Fibroblast of skin of left biceps (primary cell): ENCODE results near the gene FAM168A.

Experiments
- DNase-seq, 2 experiments: peaks; one replicate each; pipeline ENCODE4 v3.0.0-alpha.2; 2013; ENCODE audit warnings: low read depth in 2 of 2

Gene FAM168A

DNA sequence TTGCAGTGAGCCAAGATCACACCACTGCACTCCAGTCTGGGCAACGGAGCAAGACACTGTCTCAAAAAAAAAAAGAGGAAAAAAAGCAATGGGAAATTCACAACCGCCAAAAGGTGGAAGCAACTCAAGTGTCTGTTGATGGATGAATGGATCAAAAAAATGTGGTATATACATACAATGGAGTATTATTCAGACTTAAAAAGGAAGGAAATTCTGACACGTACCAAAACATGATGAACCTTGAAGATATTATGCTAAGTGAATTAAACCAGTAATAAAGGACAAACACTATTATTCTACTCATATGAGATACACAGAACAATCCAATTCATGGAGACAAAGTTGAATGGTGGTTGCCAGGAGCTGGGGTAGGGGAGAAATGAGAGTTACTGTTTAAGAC, 40.9 kb downstream of the FAM168A start:
- DNase-seq, result no peak

DNA sequence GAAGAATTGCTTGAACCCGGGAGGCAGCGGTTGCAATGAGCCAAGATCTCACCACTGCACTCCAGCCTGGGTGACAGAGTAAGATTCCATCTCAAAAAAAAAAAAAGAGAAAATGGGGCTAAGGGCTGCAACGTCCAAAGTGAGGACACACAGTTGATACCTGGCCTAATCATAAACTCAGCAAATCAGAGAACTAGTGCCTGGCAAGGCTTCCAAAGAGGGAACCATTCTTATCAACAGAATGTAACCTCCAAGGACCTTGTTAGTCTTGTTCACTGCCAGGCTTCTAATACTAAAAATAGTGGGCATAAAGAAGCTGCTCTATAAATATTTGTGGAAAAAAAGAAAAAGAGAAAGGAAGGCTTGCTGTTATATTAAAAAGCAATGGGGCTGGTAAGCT, 42.3 kb downstream of the FAM168A start:
- DNase-seq, result no peak

DNA sequence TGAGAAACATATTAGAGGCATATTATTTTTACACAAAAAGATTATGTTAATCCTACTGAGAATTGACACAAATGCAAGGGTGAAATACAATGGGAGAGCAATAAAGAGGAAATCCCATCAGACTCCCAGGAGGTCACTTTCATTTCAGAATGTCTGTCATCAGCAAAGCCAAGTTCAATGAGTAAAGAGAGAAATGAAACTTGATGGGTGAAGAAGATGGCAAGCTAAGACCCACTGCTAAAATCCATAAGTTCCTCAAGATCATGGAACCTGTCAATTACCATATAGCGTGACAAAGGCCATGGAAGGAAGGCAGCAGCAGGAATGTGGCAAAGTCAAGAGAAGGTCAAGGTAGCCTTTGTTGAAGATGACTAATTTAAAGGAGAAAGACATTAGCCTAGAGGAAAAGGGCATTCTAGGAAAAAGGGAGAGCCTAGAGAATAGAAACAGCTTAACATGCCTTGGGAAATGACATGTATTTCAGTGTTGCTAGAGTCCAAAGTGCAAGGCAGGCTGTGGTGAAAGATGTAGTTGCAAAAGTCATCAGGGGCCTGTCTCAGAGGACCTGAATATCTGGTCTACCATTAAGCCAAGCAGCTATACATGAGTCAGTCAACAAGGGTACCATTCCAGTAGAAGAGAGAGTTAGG, 43.1 kb downstream of the FAM168A start:
- no peak for DNase-seq

DNA sequence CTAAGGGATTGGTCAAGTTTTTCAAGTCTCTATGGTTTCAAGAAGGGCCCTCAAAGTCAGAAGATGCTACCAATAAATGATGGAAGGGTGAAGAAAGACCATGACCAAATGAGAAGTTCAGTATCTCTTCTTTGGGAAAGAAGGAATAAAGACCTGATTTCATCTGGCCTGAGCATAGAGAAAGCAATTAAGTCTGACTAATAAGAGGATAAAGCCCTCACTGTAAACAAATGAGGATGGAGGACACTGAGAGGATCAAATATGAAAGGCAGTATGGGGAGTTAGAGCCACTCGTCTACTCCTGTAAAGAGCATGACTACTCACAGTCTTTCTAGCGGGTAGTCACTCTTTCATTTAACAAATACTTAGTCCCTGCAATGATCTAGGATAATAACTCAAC, 44.6 kb downstream of the FAM168A start:
- DNase-seq, result no peak

DNA sequence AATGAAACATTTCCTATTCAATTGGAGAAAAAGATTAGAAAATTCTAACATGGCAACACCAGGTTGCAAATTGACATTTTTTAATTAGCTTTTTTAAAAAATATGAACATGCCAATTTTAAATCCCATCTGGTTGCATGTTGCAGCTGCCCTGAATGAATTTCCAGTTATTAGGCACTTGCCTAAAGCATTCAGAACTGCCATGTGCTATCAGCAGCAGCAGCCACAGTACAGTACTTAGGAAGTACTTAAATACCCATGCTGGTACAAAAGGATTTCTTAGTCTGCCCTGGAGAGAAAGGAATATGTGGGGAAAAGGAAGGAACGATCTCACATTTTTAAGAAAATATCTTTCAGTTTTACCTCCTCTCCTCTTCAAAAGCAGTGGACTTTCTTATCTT, 46.2 kb downstream of the FAM168A start:
- DNase-seq, result no peak

DNA sequence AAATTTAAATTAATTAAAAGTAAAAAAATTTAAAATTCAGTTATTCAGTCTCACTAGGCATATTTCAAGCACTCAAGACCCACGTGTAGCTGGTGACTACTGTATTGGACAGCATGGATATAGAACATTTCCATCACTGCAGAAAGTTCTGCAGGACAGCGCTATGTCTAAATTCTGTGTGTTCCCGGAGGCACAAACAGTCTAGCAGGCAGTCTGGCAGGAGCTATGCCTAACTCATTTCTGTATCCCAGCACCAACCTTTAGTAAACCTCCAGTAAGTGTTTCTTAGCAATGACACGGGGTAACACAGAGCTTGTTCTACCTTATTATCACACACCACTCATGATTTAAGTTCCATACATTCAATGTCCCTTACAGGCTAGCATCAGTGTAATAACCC, 48.5 kb downstream of the FAM168A start:
- no peak for DNase-seq

DNA sequence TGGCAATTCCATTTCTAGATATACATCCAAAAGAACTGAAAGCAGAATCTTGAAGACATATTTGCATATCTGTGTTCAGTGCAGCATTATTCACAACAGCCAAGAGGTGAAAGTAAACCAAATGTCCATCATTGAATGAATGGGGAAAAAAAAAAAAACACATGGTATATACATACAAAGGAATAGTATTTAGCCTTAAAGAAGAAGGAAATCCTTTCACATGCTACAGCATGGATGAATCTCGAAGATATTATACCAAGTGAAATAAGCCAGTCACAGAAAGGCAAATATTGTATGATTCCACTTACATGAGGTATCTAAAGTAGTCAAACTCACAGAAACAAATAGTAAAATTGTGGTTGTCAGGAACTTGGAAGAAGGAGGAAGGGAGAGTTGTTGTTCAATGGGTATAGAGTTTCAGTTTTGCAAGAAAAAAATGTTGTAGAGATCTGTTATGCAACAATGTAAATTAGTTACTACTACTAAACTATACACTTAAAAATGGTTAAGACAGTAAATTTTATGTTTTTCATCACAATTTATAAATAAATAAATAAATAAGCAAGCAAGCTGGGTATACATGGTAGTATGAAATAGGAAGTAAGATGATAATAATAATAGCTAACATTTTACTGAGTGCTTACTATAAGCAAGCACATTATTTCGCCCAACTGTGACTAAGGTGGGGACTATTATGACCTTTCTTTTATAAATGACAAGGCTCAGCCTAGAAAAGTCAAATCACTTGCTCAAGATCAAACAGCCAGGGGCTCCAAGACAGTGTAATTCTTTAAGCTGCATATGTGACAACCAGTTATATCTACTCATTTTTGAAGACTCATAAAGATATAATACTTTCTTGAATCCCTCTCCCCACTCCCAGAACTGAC, 50.0 kb downstream of the FAM168A start:
- no peak for DNase-seq

DNA sequence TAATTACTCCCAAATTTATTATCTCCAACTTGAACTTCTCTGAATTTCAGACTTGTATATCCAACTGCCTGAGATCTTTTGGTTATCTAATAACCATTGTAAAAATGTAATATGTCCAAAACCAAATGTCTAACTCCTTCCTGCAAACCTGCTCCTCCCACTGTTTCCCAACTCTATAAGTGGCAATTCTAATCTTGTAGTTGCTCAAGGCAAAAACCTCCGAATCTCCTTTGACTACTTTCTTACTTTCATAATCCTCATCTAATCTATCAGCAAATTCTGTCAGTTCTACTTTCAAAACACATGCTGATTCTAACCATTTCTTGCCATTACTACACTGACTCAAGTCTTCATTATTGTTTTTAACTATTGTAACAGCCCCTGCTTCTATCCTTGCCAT, 55.7 kb downstream of the FAM168A start:
- no peak for DNase-seq

DNA sequence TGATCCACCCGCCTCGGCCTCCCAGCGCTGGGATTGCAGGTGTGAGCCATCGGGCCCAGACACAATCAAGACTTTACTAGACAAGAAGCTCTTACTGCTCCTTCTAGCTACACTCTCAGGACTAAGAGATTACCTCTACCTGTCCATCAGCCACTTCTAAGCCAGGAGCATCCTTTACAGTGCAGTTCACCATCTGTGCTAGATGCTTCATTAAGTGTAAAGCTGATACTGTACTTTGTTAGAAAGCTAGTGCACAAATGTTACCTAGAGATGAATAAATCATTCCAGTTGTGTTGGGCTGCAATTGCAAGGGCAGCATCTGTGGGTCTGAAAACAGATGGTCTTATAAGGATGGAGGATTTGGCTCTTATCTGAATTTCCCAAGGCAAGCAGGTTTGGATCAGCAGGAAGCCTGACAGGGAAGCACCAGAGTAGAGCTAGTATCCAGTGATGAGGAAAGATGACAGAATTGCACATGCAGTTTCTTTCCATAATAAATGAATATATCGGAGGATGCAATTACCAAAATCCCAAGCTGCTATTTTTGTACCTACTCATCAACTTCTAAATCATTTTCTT, 58.3 kb downstream of the FAM168A start:
- DNase-seq, result no peak

DNA sequence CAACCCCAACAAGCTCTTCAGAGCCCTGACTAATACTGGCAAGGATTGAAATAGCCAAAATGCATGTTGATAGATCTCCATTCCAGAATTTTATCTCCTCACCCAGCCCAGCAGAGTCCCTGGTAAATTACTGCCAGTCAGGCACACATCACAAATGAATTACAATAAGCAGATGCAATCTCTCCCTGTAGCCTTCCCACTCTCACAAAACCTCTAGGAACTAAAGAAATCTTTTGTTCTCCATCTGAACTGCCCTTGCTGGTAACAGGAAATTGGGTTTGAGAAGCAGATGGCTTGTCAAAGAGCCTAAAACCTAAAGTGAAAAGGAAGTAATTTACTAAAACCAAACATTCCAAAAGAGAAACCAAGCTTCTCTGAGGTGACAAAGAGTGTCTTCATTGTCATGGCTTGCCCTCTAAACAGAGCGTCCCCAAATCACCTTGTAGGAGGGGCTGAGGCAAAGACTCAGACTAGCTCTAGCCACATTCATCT, 59.5 kb downstream of the FAM168A start:
- DNase-seq, result no peak

DNA sequence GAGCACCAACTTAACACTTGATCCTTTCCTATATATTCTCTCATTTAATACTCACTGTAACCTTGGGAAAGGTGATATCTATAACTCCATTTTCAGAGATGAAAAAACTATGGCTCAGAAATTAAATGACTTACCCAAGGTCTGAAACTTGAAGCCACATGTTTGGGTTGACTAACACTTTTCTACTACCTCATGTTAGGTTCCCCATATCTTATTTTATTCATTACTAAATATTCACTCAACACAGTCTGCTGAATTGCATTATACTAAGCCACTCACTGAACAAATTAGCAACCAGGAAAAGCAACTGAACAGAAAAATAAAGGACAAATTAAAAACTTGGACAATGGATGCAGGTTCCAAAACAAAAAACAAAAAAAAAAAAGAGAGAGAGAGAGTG, 59.9 kb downstream of the FAM168A start:
- DNase-seq, result no peak

DNA sequence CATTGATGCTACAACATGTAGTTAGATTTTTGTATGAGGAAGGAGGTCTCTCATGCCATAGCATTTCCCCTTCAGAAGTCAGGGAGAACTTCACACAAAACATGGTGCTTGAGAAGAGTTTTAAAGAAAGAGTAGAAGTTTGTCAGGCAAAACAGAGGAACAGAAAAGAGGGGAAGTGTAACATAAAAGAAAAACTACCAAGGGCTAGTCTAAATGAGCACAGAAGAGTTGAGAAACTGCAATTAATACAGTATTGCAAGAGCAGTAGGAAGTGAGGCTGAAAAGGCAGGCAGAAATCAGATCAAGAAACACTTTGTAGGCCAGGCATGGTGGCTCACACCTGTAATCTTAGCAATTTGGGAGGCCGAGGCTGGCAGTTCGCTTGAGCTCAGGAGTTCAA, 61.0 kb downstream of the FAM168A start:
- no peak for DNase-seq

DNA sequence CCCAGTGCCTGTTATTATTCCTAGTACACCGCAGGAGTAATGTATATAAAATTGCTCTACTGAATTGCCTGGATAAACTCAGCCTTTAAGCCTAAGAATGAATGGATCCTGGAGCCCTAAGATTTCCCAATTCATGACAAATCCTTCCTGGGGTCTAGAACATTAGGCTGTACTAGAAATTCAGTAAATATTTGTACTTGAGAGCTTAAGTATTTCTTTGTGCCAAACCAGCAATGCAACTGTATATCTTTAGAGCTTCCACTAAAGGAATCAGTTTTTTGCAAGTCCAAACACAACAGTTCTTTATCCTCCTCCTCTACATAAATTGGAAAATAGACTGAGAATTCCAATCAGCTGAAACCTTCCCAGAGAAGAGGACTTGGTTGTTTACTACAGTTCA, 65.6 kb downstream of the FAM168A start:
- DNase-seq, result no peak

DNA sequence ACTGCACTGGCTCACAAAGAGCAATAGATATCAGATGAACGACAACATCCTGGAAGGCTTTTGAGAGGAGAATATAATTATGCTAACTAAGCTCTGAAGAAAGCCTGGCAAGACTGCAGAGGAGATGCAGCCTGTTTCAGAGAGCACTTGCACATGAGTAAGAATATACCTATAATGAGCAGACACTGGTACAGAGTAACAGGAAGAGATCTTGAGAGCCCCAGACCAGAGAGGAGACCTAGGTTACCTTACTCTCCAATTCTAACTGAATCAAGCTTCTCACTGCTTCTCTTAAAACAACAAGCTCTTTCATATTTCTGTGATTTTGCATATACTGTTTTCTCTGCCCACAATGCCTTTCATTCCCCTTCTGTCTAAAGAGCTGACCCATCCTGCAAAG, 66.5 kb downstream of the FAM168A start:
- DNase-seq, result no peak

DNA sequence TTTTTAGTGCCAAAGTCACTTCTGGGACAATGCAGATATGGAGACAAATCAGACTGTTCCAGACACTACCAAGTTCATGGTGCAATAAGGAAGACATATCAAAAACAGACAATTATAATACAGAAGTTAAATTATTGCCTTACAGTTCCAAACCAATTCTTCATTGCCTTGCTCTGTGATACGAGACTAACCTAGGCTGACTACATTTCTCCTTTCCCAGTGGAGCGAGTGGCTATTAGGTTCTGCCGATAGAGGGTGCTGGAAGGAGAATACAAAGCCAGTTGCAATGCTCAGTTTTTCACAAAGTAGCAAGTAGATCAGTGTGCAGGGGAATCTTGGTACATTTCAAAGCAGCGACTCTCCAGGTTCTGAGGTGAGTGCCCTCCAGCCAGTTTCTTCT, 67.8 kb downstream of the FAM168A start:
- DNase-seq, result no peak

DNA sequence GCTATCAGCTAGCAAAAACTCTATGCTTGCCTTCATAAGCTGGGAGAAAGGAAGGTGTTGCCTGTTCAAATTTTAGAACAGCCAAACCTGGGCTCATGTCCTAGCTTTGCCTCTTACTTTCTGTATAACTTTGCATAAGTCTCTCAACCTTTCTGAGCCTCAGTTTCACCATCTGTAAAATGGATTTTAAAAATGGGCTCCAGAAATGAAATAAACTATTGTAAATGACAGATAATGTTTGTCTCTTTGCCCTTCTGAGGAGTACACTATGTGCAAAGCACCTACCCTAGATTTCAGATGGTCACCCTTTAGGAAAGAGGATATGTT, 68.7 kb downstream of the FAM168A start:
- no peak for DNase-seq

DNA sequence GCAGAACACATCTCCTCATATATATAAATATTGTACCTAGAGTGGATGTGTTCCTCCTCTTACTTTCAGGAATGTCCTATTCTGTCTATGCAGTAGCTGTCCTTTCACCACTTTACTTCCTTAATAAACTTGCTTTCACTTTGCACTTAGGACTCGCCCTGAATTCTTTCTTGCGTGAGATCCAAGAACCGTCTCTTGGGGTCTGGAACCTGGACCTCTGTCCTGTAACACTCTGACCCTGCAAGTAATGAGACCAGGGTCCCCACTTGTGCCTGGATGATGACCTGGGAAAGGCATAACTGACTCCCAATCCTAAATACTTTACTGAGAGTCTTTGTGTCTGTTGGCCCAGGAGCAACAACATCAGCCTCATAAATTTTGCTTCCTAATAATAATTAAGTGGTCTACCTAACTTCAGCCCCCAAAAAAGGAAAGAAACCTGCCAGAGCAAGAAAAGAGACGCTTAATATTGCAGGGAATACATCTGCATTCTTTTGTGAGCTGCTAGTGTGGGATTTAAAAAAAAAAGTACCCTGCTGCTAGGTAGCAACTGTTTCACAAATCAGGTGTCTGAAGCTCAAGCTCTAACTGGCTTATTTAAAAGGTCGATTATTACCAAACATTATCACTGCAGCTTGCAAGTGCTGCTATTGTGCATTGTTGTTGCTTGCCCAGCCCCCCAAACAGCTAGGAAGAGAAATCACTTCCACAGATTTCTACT, 69.3 kb downstream of the FAM168A start:
- no peak for DNase-seq

DNA sequence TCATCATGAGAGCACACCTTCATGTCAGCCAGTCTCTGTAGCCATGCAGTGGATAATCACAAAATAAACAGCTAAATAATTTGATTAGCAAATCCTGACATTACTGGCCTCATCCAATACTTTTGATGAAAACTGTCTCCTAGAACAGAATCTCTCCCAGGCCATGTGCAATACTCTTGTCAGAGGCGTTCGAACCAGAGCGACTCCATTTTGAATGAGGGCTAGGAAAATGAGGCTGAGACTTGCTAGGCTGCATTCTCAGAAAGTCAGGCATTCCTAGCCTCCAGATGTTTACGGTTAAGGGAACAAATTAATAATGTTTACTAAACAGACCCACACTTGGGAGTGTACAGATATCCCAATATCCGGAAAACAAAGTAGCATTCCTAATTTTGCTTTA, 69.9 kb downstream of the FAM168A start:
- no peak for DNase-seq

DNA sequence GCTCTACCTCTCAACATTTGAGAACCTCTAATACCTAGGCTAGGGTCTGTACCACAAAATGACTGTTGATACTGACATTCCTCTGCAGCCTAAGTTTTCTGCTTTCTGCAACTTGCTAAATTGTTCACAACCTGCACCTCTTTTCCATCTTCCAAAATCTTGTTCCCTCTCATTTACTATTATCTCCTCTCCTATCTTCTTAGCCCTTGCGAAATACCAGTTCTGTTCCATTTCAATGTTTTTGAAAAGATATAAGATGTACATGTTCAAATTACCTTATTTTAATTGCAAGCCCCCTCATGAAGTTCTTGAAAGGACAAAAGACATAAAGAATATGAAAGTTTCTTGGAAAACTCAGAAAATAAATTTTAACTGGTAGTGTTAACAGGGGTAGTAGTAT, 72.3 kb downstream of the FAM168A start:
- DNase-seq, result no peak

DNA sequence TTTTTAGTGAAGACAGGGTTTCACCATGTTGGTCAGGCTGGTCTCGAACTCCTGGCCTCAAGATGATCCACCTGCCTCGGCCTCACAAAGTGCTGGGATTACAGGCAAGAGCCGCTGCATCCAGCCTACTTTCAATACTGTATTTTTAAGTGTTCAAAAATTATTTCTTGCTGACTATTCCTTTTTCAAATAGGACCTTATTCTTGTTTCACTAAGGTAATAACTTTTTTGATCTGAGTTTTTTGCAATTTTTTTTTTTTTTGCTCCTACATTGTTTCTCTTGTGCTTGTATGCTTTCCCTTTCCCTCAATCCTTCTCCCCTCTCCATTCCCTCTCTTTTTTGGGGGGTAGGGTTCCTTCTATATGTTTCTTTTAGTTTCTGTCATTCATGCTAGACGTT, 73.1 kb downstream of the FAM168A start:
- DNase-seq, result no peak

DNA sequence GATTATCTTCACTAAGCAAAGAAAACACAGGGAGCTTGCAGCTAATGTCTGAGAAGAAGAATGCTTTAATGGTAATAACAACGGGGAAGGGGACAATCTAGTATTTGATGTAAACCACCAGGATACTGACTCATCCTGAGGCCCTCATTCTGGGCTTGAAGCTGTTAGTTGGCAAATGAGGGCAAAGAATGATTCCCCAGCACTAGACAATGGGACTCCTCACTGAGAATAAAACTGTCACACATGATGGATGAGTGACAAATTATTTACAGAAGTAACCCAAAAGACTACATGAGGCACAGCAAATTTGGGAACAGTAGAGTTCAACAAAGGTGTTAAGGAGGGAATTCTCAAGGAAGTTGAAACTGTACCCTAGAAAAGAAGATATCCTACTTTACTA, 76.3 kb downstream of the FAM168A start:
- DNase-seq, result no peak

DNA sequence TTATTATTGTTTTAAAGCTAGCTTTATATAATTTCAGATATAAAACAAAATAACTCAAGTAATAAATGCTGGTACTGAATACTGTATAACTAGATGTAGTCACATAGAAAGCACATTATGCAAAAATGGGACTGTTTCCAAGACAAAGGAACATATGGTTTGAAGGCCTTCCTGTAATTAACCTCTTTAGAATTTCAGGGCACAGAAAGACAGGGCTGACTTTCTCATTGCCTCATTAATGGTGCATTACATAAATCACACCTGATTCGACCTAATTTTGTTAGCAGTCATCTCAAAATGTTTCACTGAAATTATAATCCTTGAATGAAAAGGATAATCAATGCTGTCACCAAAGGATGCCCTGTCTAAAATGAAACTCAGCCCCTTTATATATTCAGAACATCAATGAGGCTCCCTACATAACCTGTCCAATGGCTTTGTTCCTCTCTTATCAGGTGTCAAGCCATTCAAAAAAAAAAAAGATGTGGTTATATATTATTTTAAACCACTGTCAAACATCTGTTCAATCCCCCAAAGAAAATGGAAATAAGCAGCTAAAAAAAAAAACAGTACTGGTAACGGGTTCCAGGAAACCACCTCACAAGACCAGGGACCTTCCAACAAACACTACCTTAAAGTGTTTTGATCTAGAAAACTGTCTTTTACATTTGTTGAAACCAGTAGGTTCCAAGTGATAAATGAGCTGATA, 77.4 kb downstream of the FAM168A start:
- DNase-seq, result no peak
